HTR-8/SVneo (cell line): Measurements from ENCODE around the gene MAGIX.
"Not testable (repeated sequence)": the region's sequence is repeated elsewhere in the genome, so short reads cannot be mapped to it uniquely, and the experiment has no call there.

Source experiments
- DNase-seq: peaks from one replicate; pipeline ENCODE4 v3.0.0; 2011; ENCODE audit warnings: low spot score, mixed read lengths; ENCODE audit not compliant: insufficient read length
- FAIRE-seq: peaks from 2 replicates; lab custom pipeline; 2011; peaks lifted over from hg19 to GRCh38; lab: Jason Lieb, UNC

The MAGIX gene

DNA sequence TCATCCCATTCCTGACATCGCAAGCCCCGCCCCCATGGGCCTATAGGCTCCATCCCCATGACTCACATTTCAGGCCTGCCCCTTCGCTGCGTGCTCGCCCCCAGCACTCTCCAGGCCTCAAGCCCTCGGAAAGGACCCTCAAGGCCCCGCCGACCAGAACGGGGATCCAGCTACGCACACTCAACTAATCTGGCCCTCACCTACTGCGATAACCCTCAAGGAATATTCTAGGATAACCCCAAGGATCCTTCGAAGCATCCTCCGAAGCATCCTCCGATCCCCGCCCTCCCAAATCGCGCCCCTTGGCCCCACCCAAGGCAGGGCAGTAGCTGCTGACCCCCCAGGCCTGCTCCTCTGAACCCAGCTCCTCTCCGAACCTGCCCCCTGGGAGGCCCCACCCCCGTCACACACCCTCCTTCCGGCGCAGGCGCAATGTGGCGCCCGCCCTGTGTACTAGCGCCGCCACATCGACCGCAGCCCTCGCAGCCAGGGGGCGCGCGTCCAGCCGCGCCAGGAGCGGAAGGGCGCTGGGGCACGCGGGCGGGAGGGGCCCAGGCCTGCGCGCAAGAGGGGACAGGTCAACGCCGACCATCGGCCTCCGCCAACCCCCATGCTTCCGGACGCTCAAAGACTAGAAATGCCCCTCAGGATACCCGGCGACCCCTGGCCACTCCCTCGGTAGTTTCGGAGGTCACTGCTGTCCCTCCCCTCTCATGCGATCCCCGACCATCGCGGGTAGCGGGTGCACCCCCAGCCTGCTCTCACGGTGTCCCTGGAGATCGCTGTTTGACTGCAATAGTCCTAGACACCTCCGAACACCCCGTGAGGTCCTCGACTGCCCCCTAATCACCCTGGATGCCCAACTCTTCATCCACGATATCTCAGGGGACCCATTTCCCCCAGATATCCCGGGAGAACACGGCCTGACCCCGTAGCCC, 6.4 kb upstream of the MAGIX start:
- no peak for FAIRE-seq
- peak; percentile 65 for DNase-seq

DNA sequence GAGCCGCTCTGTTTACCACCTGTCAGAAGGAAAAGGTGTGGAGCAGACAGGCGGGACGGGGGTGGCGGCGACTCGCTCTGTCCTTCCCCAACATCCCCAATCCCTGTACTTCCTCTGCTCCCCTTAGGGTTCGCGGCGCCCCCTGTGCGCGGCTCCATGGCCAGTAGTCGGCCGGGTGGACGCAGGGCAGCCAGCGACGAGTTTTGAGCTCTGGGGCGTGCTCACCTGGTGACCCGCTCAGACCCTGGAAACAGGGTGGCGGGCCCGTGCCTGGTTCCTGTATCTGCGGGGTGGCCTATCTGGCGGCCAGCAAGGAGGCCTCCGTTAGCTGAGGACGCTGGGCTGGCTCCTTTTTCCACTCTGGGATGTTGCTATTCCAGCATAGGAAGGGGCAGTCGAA, 5.4 kb upstream of the MAGIX start:
- no peak for FAIRE-seq
- no peak for DNase-seq

DNA sequence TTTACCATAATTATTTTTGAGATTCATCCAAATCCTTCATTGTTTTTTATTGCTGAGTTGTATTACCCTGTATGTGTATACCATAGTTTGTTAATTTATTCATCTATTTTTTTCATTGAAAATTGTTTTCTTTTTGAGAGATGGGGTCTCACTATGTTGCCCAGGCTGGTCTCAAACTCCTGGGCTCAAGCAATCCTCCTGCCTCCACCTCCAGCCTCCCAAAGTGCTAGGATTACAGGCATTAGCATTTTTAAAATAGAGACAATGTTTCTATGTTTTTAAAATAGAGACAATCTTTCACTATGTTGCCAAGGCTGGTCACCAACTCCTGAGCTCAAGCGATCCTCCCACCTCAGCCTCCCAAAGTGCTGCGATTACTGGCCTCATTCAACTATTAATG, 1.6 kb upstream of the MAGIX start:
- no peak for FAIRE-seq
- no peak for DNase-seq

DNA sequence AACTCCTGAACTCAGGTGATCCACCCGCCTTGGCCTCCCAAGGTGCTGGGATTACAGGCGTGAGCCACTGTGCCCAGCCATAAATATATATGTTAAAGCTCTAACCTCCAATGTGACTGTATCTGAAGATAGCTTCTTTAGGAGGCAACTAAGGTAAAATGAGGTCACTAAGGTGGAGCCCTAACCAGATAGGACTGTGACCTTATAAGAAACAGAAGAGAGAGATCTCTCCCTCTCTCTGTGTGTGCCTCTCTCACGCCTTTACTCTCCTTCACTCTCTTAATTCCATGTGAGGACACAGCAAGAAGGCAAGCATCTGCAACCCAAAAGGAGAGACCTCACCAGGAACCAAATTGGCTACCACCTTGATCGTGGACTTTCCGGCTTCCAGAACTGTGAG, 926 bp upstream of the MAGIX start:
- FAIRE-seq, result no peak
- no peak for DNase-seq

DNA sequence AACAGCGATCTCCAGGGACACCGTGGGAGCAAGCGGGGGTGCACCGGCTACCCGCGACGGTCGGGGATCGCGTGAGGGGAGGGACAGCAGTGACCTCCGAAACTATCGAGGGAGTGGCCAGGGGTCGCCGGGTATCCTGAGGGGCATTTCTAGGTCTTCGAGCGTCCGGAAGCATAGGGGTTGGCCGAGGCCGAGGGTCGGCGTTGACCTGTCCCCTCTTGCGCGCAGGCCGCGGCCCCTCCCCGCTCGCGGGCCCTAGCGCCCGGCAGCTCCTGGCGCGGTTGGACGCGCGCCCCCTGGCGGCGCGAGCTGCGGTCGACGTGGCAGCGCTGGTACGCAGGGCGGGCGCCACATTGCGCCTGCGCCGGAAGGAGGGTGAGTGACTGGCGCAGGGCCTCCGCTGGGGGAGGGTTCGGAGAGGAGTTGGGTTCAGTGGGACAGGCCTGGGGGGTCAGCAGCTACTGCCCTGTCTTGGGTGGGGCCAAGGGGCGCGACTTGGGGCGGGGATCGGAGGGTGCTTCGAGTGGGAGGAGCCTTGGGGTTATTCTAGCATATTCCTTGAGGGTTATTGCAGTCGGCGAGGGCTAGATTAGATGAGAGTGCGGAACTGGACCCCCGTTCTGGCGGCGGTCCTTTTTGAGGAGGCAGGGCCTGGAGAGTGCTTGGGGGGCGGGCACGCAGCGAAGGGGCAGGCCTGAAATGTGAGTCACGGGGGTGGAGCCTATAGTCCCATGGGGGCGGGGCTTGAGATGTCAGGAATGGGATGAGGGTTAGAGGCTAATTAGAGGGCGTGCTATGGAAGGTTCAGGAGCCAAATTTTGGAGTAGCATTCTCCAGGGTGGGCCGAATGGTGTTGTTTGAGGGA, 1.2 kb downstream of the MAGIX start:
- FAIRE-seq (peak; percentile 70), DNase-seq (peak; percentile 60)

DNA sequence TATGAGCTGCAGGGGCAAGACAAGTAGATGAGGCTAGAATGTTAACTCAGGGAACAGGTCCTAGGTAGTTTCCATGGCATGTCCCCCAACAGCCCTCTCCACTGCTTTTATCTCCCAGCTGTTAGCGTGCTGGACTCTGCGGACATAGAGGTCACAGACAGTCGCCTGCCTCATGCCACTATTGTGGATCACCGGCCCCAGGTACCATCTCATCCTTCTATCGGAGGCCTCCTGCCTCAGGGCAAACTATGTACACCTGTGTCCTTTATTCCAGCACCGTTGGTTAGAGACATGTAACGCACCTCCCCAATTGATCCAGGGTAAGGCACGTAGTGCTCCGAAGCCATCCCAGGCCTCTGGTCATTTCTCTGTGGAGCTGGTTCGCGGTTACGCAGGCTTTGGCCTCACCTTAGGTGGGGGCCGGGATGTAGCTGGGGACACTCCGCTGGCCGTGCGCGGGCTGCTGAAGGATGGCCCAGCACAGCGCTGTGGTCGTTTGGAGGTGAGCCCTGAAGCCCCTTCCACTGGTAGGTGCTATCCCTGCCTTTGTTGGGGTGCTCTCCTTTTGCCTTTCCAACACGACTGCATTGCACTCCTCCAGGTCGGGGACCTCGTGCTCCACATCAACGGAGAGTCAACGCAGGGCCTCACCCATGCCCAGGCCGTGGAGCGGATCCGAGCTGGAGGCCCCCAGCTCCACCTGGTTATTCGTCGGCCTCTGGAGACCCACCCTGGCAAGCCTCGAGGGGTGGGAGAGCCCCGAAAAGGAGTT, 2.2 kb downstream of the MAGIX start:
- no peak for DNase-seq
- FAIRE-seq, result no peak

DNA sequence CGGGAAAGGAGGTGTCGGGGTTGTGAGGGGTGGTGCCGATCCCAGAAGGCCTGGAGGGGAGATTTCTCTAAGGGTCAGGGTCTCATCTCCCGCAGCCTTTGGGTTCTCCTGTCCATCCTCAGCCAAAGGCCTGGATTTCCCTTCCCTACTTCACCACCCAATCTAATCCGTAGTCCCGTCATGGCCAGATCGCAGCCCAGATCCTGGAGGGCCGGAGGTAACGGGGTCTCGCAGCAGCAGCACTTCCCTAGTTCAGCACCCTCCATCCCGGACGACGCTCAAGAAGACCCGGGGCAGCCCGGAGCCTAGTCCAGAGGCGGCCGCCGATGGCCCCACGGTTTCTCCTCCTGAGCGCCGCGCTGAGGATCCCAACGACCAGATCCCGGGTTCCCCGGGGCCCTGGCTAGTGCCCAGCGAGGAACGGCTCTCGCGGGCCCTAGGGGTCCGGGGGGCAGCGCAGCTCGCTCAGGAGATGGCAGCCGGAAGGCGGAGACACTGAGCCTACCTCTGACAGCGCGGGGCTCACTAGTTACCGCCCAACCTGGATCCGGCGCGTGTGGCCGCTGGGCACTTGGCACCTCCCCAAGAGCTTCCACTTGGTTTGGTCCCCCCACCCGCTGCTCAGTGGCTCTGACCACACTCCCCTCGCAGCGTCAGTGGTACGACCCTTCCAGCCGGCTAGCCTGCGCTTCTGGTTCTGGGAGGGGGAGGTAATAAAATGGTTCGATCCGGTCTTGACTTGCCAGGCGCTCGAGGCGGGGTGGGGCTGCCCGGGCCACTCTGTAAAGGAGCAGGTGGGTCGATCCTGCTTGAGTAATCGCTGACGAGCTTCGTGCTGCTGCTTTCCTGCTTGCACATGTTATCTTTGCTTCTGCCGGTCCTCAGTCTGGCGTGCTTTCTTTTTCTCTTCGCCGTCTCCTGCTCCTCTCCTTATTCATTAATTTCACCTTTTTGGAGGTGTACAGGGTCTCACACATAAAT, 3.6 kb downstream of the MAGIX start:
- FAIRE-seq, result no peak
- DNase-seq, result no peak

DNA sequence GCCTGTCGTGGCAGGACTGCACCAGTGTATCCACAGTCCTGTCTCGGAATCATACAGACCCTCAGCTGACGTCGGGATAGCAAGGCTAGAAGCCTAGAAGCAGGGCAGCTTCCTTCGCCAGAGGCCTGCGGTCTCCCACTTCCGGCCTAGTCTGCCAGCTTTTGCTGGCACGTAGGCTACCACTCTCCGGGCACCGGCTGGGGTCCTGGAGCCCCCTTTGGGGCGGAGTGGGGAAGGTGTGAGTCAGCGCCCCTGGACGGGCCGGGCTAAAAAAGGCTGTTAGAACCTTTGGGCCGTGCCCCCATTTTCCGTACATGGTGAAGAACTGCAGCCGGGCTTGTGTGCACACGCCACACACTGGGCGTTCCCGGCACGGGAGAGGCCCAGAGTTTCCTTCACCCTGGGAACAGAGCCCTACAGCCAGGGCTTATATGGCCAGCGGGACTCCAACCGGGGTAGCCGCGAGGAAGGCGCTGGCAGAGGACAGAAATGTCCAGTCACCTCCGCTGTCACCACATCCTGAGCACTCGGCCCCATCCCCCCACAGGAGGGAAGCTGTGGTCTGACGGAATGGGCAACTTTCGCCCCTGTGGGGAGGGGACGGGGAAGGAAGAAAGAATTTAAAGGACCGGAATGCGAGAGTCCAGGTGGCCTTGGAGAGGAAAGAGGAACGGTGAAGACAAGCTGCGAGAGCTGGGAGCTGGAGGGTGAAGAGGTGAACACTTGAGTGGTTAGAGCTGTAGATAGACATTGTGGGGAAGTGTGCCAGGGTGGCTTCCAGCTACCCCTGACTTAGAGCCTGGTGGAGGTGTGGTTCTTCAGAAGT, 4.6 kb downstream of the MAGIX start:
- no peak for DNase-seq
- FAIRE-seq, result no peak

DNA sequence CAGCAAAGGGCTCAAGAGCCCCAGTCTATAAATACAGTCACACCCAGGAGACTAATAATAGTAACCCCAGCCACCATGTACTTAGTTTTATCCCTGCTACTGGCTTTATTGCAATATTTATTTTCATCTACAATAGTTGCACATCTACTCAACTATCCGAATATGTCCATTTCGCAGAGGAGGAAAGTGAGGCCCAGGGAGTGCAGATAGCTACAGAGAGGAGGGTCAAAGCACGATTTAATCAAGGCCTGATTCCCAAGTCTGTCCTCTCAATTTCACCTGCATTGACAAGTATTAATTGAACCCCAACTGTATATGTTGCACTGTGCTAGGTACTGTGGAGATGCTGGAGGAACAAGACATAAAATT, 5.2 kb downstream of the MAGIX start:
- no peak for DNase-seq

DNA sequence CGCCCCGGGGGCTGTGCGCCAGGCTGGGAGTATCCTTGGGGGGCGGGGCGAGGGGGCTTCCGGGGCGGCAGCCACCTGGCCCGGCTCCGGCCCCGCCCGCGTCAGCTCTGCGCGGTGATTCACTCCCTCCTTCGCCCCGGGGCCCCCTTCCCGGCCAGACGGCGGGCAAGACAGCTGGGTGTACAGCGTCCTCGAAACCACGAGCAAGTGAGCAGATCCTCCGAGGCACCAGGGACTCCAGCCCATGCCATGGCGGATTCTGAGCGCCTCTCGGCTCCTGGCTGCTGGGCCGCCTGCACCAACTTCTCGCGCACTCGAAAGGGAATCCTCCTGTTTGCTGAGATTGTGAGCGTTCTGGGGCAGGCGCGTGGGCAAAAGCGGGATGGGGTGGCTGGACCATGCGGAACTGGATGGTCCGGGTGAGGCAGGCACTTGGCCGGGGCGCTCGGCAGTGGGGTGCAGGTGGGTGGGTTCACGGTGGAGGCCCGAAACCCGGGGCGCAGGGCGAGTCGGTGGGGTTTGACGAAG, 9.3 kb downstream of the MAGIX start, which contains the start of gene PLP2:
Gene PLP2 (plus strand): TSS at position 147 of the 528 bp plus-strand sequence. CDS start 103 bp downstream, at position 250.
- no peak for FAIRE-seq

More for the DNA sequence above, 5.2 kb downstream of the MAGIX start:
- FAIRE-seq, result no peak

DNA sequence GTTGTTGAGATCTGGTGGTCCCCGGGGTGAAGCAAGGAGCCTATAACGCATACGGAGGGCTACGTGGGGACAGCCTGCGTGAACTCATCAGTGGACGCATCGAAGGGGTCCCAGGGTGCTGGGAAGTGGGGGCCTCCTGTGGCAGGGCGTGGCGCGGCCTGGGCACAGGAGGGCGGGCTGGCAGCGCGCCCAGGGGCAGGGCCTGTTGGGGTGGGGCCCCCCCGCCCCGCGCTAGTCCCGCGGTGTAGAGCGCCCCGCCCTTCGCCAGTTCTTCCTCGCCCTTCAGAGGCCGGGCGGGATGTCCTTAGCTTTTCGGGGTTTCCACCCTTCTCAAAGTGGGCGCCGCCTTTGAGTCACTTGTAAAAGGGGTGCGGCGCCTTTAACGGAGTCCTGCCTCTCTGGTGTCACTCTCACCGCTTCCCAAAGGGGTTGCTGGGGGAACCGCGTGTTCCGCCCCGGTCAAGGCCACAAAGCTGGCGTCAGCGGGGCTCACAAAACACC, 9.8 kb downstream of the MAGIX start:
- FAIRE-seq (no peak), DNase-seq (no peak)

More for the DNA sequence above, 9.3 kb downstream of the MAGIX start, which contains the start of gene PLP2:
- peak; percentile 56 for DNase-seq

DNA sequence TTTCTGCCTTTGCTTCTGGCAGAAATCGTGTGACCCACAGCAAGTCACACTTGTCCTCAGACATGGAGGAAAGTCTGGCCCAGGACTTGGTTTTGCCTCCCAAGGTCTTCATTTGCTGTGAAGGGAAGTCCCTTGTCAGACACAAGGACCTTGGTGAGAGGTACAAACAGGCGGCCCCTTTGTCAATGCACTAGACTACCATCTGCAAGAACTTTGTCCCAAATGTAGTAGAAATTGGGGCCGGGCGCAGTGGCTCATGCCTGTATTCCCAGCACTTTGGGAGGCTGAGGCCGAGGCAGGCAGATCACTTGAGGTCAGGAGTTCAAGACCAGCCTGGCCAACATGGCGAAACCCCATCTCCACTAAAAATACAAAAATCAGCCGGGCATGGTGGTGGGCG, 11.0 kb downstream of the MAGIX start:
- not testable (repeated sequence) for FAIRE-seq, DNase-seq

DNA sequence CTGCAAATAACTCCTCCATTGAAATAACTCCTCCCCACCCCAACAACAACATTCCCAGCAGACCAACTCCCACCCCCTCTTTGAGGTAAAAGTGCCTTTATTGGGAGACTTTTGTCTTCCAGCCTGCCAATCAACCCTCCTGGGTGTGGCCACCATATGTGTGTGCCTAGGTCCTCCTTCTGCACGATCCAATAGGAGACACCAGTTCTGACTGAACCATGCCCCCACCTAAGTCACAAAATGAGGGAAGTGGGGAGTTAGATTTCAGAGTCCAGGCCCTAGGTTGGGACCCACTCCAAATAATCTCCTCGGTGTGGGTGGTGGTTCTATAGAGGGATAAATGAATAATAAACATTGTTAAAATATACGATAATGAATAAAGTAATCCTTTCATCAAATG, 12.2 kb downstream of the MAGIX start:
- no peak for FAIRE-seq

DNA sequence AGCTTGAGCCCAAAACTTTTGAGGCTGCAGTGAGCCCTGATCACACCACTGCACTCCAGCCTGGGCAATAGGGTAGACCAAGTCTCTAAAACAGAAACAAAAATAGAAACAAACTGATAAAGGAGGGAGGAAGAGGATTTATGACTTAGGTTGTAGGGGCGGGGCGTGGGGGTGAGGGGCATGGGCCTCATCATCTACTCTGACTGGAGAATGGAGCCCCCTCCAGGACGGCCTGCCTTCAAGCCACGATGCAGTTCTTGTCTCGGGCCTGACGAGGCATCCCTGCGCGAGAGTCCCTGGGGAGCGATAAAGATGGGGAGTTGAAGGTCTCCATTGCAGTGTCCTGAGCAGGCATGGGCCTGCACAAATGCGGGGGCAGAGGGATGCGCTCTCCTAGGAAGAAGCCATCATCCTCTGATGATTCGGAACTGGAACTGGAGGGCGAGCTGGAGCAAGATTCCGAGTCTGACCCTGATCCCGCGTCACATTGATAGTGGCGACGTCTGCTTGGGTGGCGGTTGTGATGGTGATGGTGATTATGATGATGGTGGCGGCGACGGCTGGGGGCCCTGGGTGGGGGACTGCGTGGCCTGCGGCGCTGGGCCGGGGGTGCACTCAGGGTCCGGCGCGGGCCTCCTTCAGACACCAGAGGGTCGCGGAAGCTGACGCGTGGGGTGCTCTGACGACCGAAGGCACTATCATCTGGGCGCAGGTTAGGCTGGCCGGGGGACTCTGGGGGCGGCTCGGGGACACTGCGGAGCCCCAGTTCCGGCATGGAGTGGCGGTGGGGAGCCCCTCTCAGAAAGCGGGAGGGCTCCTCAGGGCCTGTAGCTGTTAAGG, 13.1 kb downstream of the MAGIX start:
- no peak for DNase-seq
- FAIRE-seq, result no peak

More for the DNA sequence above, 12.2 kb downstream of the MAGIX start:
- DNase-seq, result no peak

DNA sequence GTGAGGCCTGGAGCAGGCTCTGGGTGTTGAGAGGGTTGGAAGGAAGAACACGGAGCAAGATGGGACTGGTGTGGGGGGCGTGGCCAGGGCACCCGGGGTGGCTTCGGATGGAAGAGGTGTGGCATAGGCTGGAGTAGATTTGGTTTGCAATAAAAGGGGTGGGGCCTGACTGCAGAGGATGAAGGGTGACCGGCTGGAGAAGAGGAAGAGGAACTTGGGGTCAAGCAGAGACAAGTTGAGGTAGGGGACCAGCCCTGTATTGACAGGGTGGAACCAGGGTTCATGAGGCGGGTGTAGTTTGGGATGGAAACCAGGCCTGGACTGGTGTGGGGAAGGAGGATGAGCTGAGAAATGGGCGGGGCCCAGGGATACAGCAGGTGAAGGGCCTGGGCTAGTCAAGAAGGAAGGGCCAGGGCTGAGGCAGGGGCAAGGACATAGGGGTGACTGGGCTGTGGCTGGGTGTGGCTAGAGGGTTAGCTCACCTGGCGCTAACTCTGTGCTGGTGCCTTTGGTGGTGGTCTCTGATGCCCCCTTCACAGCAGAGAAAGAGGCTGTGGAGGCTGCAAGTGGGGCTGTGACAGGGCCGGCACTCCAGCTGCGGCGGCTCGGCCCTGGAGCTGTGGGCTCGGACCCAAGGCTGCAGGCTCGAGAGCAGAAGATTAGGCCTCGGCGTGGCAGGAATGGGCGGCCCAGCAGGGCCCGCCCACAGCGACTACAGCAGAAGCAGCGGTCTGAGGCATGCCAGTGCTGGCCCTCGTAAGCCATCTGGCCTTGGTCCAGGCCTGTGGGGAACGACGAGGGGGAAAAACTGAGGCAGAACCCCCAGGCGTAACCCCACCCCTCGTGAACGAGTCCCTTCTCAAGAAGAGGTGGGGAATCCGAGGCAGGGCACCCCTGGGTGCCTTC, 14.1 kb downstream of the MAGIX start:
- no peak for DNase-seq
- no peak for FAIRE-seq

DNA sequence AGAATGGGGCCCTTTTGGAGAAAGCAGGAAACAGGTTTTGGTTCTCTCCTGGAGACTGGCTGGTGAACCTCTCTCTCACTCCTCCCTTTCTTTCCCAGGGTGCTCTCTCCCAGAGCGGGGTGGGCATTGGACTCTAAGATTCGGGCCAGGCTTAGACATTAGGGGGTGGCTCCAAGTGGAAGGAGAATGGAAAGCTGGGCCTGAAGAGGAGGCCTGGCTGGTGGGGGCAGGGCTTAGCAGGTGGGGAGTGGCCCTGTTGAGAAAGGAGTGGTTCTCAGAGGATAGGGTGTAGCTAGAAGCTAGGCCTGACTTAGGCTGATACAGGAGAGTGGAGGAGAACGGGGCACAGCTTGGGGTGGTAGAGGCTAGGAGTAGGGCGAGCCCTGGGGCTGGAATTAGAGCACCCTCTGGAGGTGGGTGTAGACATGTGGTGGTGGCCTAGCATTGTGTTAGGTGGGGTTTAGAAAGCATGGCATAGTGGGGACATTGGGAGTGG, 14.8 kb downstream of the MAGIX start:
- FAIRE-seq (no peak), DNase-seq (no peak)
